Mesendoderm (in vitro differentiated cells): ENCODE data around the gene RGL1.

Source experiments
- DNase-seq: peaks from one replicate; pipeline ENCODE4 v3.0.0; 2013
- H2AK5ac ChIP-seq: 2 replicates; pipeline ENCODE4 v1.6.1; 2013; ENCODE audit warnings: low read length, inconsistent platforms
- H2BK120ac ChIP-seq: 2 replicates; pipeline ENCODE4 v1.6.1; 2013; ENCODE audit warnings: low read depth, mild to moderate bottlenecking, low read length, moderate library complexity, mixed read lengths
- H2BK15ac ChIP-seq: replicated peaks from 2 replicates; pipeline ENCODE4 v1.6.1; 2013; ENCODE audit warnings: low read depth, mild to moderate bottlenecking, moderate library complexity
- H2BK5ac ChIP-seq: 2 replicates; pipeline ENCODE4 v1.6.1; 2013; ENCODE audit warnings: low read length, inconsistent platforms
- H3K18ac ChIP-seq: 2 replicates; pipeline ENCODE4 v1.6.1; 2013; ENCODE audit warnings: mild to moderate bottlenecking, low read length, mixed read lengths
- H3K23ac ChIP-seq: one replicate; pipeline ENCODE4 v1.6.1; 2013; ENCODE audit warnings: low read length
- H3K27ac ChIP-seq: 2 replicates; pipeline ENCODE4 v1.5.1; 2013; ENCODE audit warnings: low read depth, mild to moderate bottlenecking, inconsistent platforms, low read length, moderate library complexity
- H3K27me3 ChIP-seq: 2 replicates; pipeline ENCODE4 v1.6.1; 2013; ENCODE audit warnings: low read length, control low read depth, mild to moderate bottlenecking, inconsistent platforms; ENCODE audit not compliant: insufficient read depth, poor library complexity
- H3K36me3 ChIP-seq: 2 replicates; pipeline ENCODE4 v1.6.1; 2013; ENCODE audit warnings: low read length, inconsistent platforms; ENCODE audit not compliant: control insufficient read depth, insufficient read depth
- H3K4ac ChIP-seq: one replicate; pipeline ENCODE4 v1.6.1; 2013; ENCODE audit warnings: low read depth, mild to moderate bottlenecking, low read length, moderate library complexity
- H3K4me1 ChIP-seq: 2 replicates; pipeline ENCODE4 v1.6.1; 2013; ENCODE audit warnings: low read depth, low read length, inconsistent platforms; ENCODE audit not compliant: control insufficient read depth
- H3K4me2 ChIP-seq: 2 replicates; pipeline ENCODE4 v1.6.1; 2013; ENCODE audit warnings: low read length
- H3K4me3 ChIP-seq: 2 replicates; pipeline ENCODE4 v1.5.1; 2013; ENCODE audit warnings: mild to moderate bottlenecking, low read length
- H3K56ac ChIP-seq: one replicate; pipeline ENCODE4 v1.6.1; 2013; ENCODE audit warnings: low read length
- H3K79me1 ChIP-seq: 2 replicates; pipeline ENCODE4 v1.6.1; 2013; ENCODE audit warnings: low read length, inconsistent platforms
- H3K79me2 ChIP-seq: 2 replicates; pipeline ENCODE4 v1.6.1; 2013; ENCODE audit warnings: mild to moderate bottlenecking, low read length; ENCODE audit not compliant: control insufficient read depth, insufficient read depth
- H3K9ac ChIP-seq: 2 replicates; pipeline ENCODE4 v1.6.1; 2013; ENCODE audit warnings: low read length, inconsistent platforms
- H4K5ac ChIP-seq: one replicate; pipeline ENCODE4 v1.6.1; 2013; ENCODE audit warnings: low read length
- H4K8ac ChIP-seq: one replicate; pipeline ENCODE4 v1.6.1; 2013; ENCODE audit warnings: low read depth, mild to moderate bottlenecking, control low read depth, low read length, moderate library complexity
- WGBS: extraction: QIAGEN DNeasy Blood & Tissue Kit; methylation state at CpG from one replicate; pipeline ENCODE4 v1.1.7; 2013; ENCODE audit warnings: low lambda C conversion rate, missing lambda C conversion rate; ENCODE audit not compliant: insufficient coverage; ENCODE audit errors: extremely low coverage; 5-methylcytosine and 5-hydroxymethylcytosine counted together

Gene RGL1

GRCh38 chr1:183774938-183775337, 30.0 kb upstream of the RGL1 start:
- Histone ChIP-seq H2AK5ac (no peak overlapping the region), H3K27ac (no peak overlapping the region), H3K23ac (no peak overlapping the region), H3K4me2 (no peak overlapping the region), H2BK120ac (no peak overlapping the region), H3K4me1 (no peaks in the 10 kb centered on the region), H3K9ac (no peak overlapping the region), H2BK15ac (no peak overlapping the region), H4K8ac (no peak overlapping the region), H4K5ac (no peak overlapping the region), H3K56ac (no peak overlapping the region), H3K27me3 (no peaks in the 10 kb centered on the region), H3K79me1 (no peaks in the 10 kb centered on the region), H3K18ac (no peak overlapping the region), H3K4me3 (no peak overlapping the region), H3K36me3 (no peaks in the 10 kb centered on the region), H3K79me2 (no peaks in the 10 kb centered on the region), H2BK5ac (no peak overlapping the region), H3K4ac (no peak overlapping the region)
- DNase-seq, result no peak
- no CpG with 5 or more reads among the region's 3 CpGs for WGBS

GRCh38 chr1:183776731-183777130, 28.2 kb upstream of the RGL1 start:
- no peak overlapping the region for H3K4ac ChIP-seq
- H2BK15ac ChIP-seq, result no peak overlapping the region
- H2BK5ac ChIP-seq, result no peak overlapping the region
- no peak overlapping the region for H2AK5ac ChIP-seq
- DNase-seq, result no peak
- H3K23ac ChIP-seq, result no peak overlapping the region
- no peaks in the 10 kb centered on the region for H3K36me3 ChIP-seq
- H3K27me3 ChIP-seq, result no peaks in the 10 kb centered on the region
- no peak overlapping the region for H4K8ac ChIP-seq
- no peaks in the 10 kb centered on the region for H3K4me1 ChIP-seq
- no peak overlapping the region for H3K18ac ChIP-seq
- no peak overlapping the region for H3K4me2 ChIP-seq
- no peak overlapping the region for H3K4me3 ChIP-seq
- H3K9ac ChIP-seq, result no peak overlapping the region
- H4K5ac ChIP-seq, result no peak overlapping the region
- no peaks in the 10 kb centered on the region for H3K79me2 ChIP-seq
- H3K79me1 ChIP-seq, result no peaks in the 10 kb centered on the region
- no CpG with 5 or more reads among the region's 3 CpGs for WGBS
- H2BK120ac ChIP-seq, result no peak overlapping the region
- H3K27ac ChIP-seq, result no peak overlapping the region
- no peak overlapping the region for H3K56ac ChIP-seq

GRCh38 chr1:183777328-183777727, 27.6 kb upstream of the RGL1 start:
- no peak overlapping the region for H3K18ac ChIP-seq
- no peak overlapping the region for H3K23ac ChIP-seq
- no peak overlapping the region for H3K4ac ChIP-seq
- no peak overlapping the region for H3K27ac ChIP-seq
- H3K4me1 ChIP-seq, result no peaks in the 10 kb centered on the region
- no peak overlapping the region for H3K4me3 ChIP-seq
- H3K79me1 ChIP-seq, result no peaks in the 10 kb centered on the region
- H2BK15ac ChIP-seq, result no peak overlapping the region
- H4K5ac ChIP-seq, result no peak overlapping the region
- H3K79me2 ChIP-seq, result no peaks in the 10 kb centered on the region
- H3K9ac ChIP-seq, result no peak overlapping the region
- WGBS, result no CpG with 5 or more reads among the region's 3 CpGs
- H3K36me3 ChIP-seq, result no peaks in the 10 kb centered on the region
- DNase-seq, result no peak
- no peak overlapping the region for H2AK5ac ChIP-seq
- no peak overlapping the region for H2BK120ac ChIP-seq
- H3K27me3 ChIP-seq, result no peaks in the 10 kb centered on the region
- H2BK5ac ChIP-seq, result no peak overlapping the region
- no peak overlapping the region for H4K8ac ChIP-seq
- H3K56ac ChIP-seq, result no peak overlapping the region
- no peak overlapping the region for H3K4me2 ChIP-seq

- Histone ChIP-seq H3K27ac (no peak overlapping the region), H3K4me3 (no peak overlapping the region), H3K9ac (no peak overlapping the region), H4K5ac (no peak overlapping the region), H3K4me1 (no peaks in the 10 kb centered on the region), H3K18ac (no peak overlapping the region), H3K4ac (no peak overlapping the region), H3K56ac (no peak overlapping the region), H3K4me2 (no peak overlapping the region), H2BK15ac (no peak overlapping the region), H3K27me3 (no peaks in the 10 kb centered on the region), H2AK5ac (no peak overlapping the region), H4K8ac (no peak overlapping the region), H3K36me3 (no peaks in the 10 kb centered on the region), H3K79me1 (no peaks in the 10 kb centered on the region), H2BK120ac (no peak overlapping the region), H3K23ac (no peak overlapping the region), H3K79me2 (no peaks in the 10 kb centered on the region), H2BK5ac (no peak overlapping the region)
- DNase-seq, result no peak
- no CpG with 5 or more reads among the region's 3 CpGs for WGBS
Observed at GRCh38 chr1:183778045-183778444, 26.9 kb upstream of the RGL1 start.

- Histone ChIP-seq H3K56ac (no peak overlapping the region), H3K36me3 (no peaks in the 10 kb centered on the region), H3K18ac (no peak overlapping the region), H3K79me2 (no peaks in the 10 kb centered on the region), H3K4me1 (no peaks in the 10 kb centered on the region), H2BK15ac (no peak overlapping the region), H4K5ac (no peak overlapping the region), H3K27me3 (no peaks in the 10 kb centered on the region), H3K4me3 (no peak overlapping the region), H3K79me1 (no peaks in the 10 kb centered on the region), H3K9ac (no peak overlapping the region), H2AK5ac (no peak overlapping the region), H2BK120ac (no peak overlapping the region), H2BK5ac (no peak overlapping the region), H4K8ac (no peak overlapping the region), H3K23ac (no peak overlapping the region), H3K27ac (no peak overlapping the region), H3K4ac (no peak overlapping the region), H3K4me2 (no peak overlapping the region)
- no peak for DNase-seq
- no CpG with 5 or more reads among the region's 4 CpGs for WGBS
Observed at GRCh38 chr1:183778568-183779433, 26.1 kb upstream of the RGL1 start.

GRCh38 chr1:183780159-183780558, 24.8 kb upstream of the RGL1 start:
- WGBS, result no CpG with 5 or more reads among the region's 2 CpGs
- Histone ChIP-seq H3K4me3 (no peak overlapping the region), H3K56ac (no peak overlapping the region), H3K23ac (no peak overlapping the region), H3K9ac (no peak overlapping the region), H3K4me1 (no peaks in the 10 kb centered on the region), H3K36me3 (no peaks in the 10 kb centered on the region), H3K27ac (no peak overlapping the region), H3K4ac (no peak overlapping the region), H3K4me2 (no peak overlapping the region), H2BK5ac (no peak overlapping the region), H3K79me2 (no peaks in the 10 kb centered on the region), H2BK120ac (no peak overlapping the region), H3K18ac (no peak overlapping the region), H4K5ac (no peak overlapping the region), H3K27me3 (no peaks in the 10 kb centered on the region), H3K79me1 (no peaks in the 10 kb centered on the region), H2BK15ac (no peak overlapping the region), H2AK5ac (no peak overlapping the region), H4K8ac (no peak overlapping the region)
- no peak for DNase-seq
